ENCODE results near the gene FAM98C.

The FAM98C gene

GRCh38 chr19:38376576-38376975, 26.3 kb upstream of the FAM98C start:
- H3K9ac ChIP-seq (ENCODE audit: low read length in 5 of 5), result peak overlapping the region in 3 of 5 donors; percentile 20 to 99 (median 99)
- H3K4me3 ChIP-seq (ENCODE audit: low read depth in 1 of 5, low read length in 5 of 5), result peak overlapping the region in 4 of 5 donors; percentile 93 to 98 (median 94)
- peaks cover 0 to 3% (median 0%) of the 10 kb centered on the region in 5 donors for H3K27me3 ChIP-seq (ENCODE audit: control insufficient read depth in 5 of 5, insufficient read depth in 4 of 5, low read length in 5 of 5)

GRCh38 chr19:38377052-38377451, 25.8 kb upstream of the FAM98C start:
- Histone ChIP-seq H3K9ac (ENCODE audit: low read length in 5 of 5) (peak overlapping the region in 1 of 5 donors; percentile 99), H3K4me1 (ENCODE audit: control insufficient read depth in 5 of 5, insufficient read depth in 5 of 5, low read length in 5 of 5) (peaks cover 6 to 28% (median 27%) of the 10 kb centered on the region in 5 donors), H3K27ac (ENCODE audit: low read depth, low read length) (no peak overlapping the region), H3K9me3 (ENCODE audit: control insufficient read depth in 5 of 5, low read length in 5 of 5) (no peaks in the 10 kb centered on the region), H3K27me3 (ENCODE audit: control insufficient read depth in 5 of 5, insufficient read depth in 4 of 5, low read length in 5 of 5) (peaks cover 0 to 3% (median 0%) of the 10 kb centered on the region in 5 donors), H3K36me3 (ENCODE audit: control insufficient read depth in 5 of 5, insufficient read depth in 5 of 5, low read length in 5 of 5) (peaks cover 0 to 49% (median 42%) of the 10 kb centered on the region in 5 donors), H3K4me3 (ENCODE audit: low read depth in 1 of 5, low read length in 5 of 5) (peak overlapping the region in 2 of 5 donors; percentile 11 to 93)

More at GRCh38 chr19:38376576-38376975, 26.3 kb upstream of the FAM98C start:
- no peaks in the 10 kb centered on the region for H3K9me3 ChIP-seq (ENCODE audit: control insufficient read depth in 5 of 5, low read length in 5 of 5)
- peaks cover 6 to 28% (median 27%) of the 10 kb centered on the region in 5 donors for H3K4me1 ChIP-seq (ENCODE audit: control insufficient read depth in 5 of 5, insufficient read depth in 5 of 5, low read length in 5 of 5)
- H3K36me3 ChIP-seq (ENCODE audit: control insufficient read depth in 5 of 5, insufficient read depth in 5 of 5, low read length in 5 of 5), result peaks cover 0 to 44% (median 37%) of the 10 kb centered on the region in 5 donors
- H3K27ac ChIP-seq (ENCODE audit: low read depth, low read length), result peak overlapping the region; percentile 94

GRCh38 chr19:38378866-38379265, 24.0 kb upstream of the FAM98C start:
- H3K9me3 ChIP-seq (ENCODE audit: control insufficient read depth in 5 of 5, low read length in 5 of 5), result no peaks in the 10 kb centered on the region

GRCh38 chr19:38381138-38381537, 21.8 kb upstream of the FAM98C start:
- Histone ChIP-seq H3K27me3 (ENCODE audit: control insufficient read depth in 5 of 5, insufficient read depth in 4 of 5, low read length in 5 of 5) (peaks cover 0 to 7% (median 2%) of the 10 kb centered on the region in 5 donors), H3K4me1 (ENCODE audit: control insufficient read depth in 5 of 5, insufficient read depth in 5 of 5, low read length in 5 of 5) (peaks cover under 1 to 15% (median 14%) of the 10 kb centered on the region in 5 donors), H3K9ac (ENCODE audit: low read length in 5 of 5) (no peak overlapping the region), H3K9me3 (ENCODE audit: control insufficient read depth in 5 of 5, low read length in 5 of 5) (no peaks in the 10 kb centered on the region), H3K4me3 (ENCODE audit: low read depth in 1 of 5, low read length in 5 of 5) (no peak overlapping the region), H3K27ac (ENCODE audit: low read depth, low read length) (no peak overlapping the region), H3K36me3 (ENCODE audit: control insufficient read depth in 5 of 5, insufficient read depth in 5 of 5, low read length in 5 of 5) (peaks cover 0 to 80% (median 63%) of the 10 kb centered on the region in 5 donors)

More at GRCh38 chr19:38378866-38379265, 24.0 kb upstream of the FAM98C start:
- Histone ChIP-seq H3K27me3 (ENCODE audit: control insufficient read depth in 5 of 5, insufficient read depth in 4 of 5, low read length in 5 of 5) (peaks cover 0 to 3% (median 0%) of the 10 kb centered on the region in 5 donors), H3K9ac (ENCODE audit: low read length in 5 of 5) (no peak overlapping the region), H3K36me3 (ENCODE audit: control insufficient read depth in 5 of 5, insufficient read depth in 5 of 5, low read length in 5 of 5) (peaks cover 0 to 67% (median 58%) of the 10 kb centered on the region in 5 donors), H3K4me3 (ENCODE audit: low read depth in 1 of 5, low read length in 5 of 5) (no peak overlapping the region), H3K27ac (ENCODE audit: low read depth, low read length) (no peak overlapping the region), H3K4me1 (ENCODE audit: control insufficient read depth in 5 of 5, insufficient read depth in 5 of 5, low read length in 5 of 5) (peaks cover 6 to 27% (median 26%) of the 10 kb centered on the region in 5 donors)

GRCh38 chr19:38383184-38383583, 19.7 kb upstream of the FAM98C start:
- Histone ChIP-seq H3K9ac (ENCODE audit: low read length in 5 of 5) (no peak overlapping the region), H3K27me3 (ENCODE audit: control insufficient read depth in 5 of 5, insufficient read depth in 4 of 5, low read length in 5 of 5) (peaks cover 0 to 12% (median 2%) of the 10 kb centered on the region in 5 donors), H3K4me1 (ENCODE audit: control insufficient read depth in 5 of 5, insufficient read depth in 5 of 5, low read length in 5 of 5) (peaks cover 0 to 26% (median 25%) of the 10 kb centered on the region in 5 donors), H3K27ac (ENCODE audit: low read depth, low read length) (no peak overlapping the region), H3K9me3 (ENCODE audit: control insufficient read depth in 5 of 5, low read length in 5 of 5) (no peaks in the 10 kb centered on the region), H3K36me3 (ENCODE audit: control insufficient read depth in 5 of 5, insufficient read depth in 5 of 5, low read length in 5 of 5) (peaks cover 0 to 66% (median 53%) of the 10 kb centered on the region in 5 donors), H3K4me3 (ENCODE audit: low read depth in 1 of 5, low read length in 5 of 5) (no peak overlapping the region)

- Histone ChIP-seq H3K27me3 (ENCODE audit: control insufficient read depth in 5 of 5, insufficient read depth in 4 of 5, low read length in 5 of 5) (peaks cover 0 to 13% (median 2%) of the 10 kb centered on the region in 5 donors), H3K27ac (ENCODE audit: low read depth, low read length) (no peak overlapping the region), H3K4me1 (ENCODE audit: control insufficient read depth in 5 of 5, insufficient read depth in 5 of 5, low read length in 5 of 5) (peaks cover 0 to 30% (median 29%) of the 10 kb centered on the region in 5 donors), H3K9me3 (ENCODE audit: control insufficient read depth in 5 of 5, low read length in 5 of 5) (no peaks in the 10 kb centered on the region), H3K36me3 (ENCODE audit: control insufficient read depth in 5 of 5, insufficient read depth in 5 of 5, low read length in 5 of 5) (peaks cover 0 to 65% (median 53%) of the 10 kb centered on the region in 5 donors), H3K4me3 (ENCODE audit: low read depth in 1 of 5, low read length in 5 of 5) (no peak overlapping the region), H3K9ac (ENCODE audit: low read length in 5 of 5) (no peak overlapping the region)
Measured at GRCh38 chr19:38383743-38384142, 19.1 kb upstream of the FAM98C start.

- Histone ChIP-seq H3K9me3 (ENCODE audit: control insufficient read depth in 5 of 5, low read length in 5 of 5) (no peaks in the 10 kb centered on the region), H3K4me1 (ENCODE audit: control insufficient read depth in 5 of 5, insufficient read depth in 5 of 5, low read length in 5 of 5) (peaks cover 0 to 36% (median 35%) of the 10 kb centered on the region in 5 donors), H3K36me3 (ENCODE audit: control insufficient read depth in 5 of 5, insufficient read depth in 5 of 5, low read length in 5 of 5) (peaks cover 0 to 58% (median 47%) of the 10 kb centered on the region in 5 donors), H3K27ac (ENCODE audit: low read depth, low read length) (no peak overlapping the region), H3K4me3 (ENCODE audit: low read depth in 1 of 5, low read length in 5 of 5) (no peak overlapping the region), H3K27me3 (ENCODE audit: control insufficient read depth in 5 of 5, insufficient read depth in 4 of 5, low read length in 5 of 5) (peaks cover 0 to 13% (median 2%) of the 10 kb centered on the region in 5 donors), H3K9ac (ENCODE audit: low read length in 5 of 5) (no peak overlapping the region)
Measured at GRCh38 chr19:38384209-38385027, 18.5 kb upstream of the FAM98C start.

GRCh38 chr19:38385057-38385803, 17.7 kb upstream of the FAM98C start:
- Histone ChIP-seq H3K27ac (ENCODE audit: low read depth, low read length) (no peak overlapping the region), H3K9me3 (ENCODE audit: control insufficient read depth in 5 of 5, low read length in 5 of 5) (no peaks in the 10 kb centered on the region), H3K4me3 (ENCODE audit: low read depth in 1 of 5, low read length in 5 of 5) (no peak overlapping the region), H3K36me3 (ENCODE audit: control insufficient read depth in 5 of 5, insufficient read depth in 5 of 5, low read length in 5 of 5) (peaks cover 0 to 50% (median 41%) of the 10 kb centered on the region in 5 donors), H3K4me1 (ENCODE audit: control insufficient read depth in 5 of 5, insufficient read depth in 5 of 5, low read length in 5 of 5) (peaks cover 0 to 36% (median 35%) of the 10 kb centered on the region in 5 donors), H3K27me3 (ENCODE audit: control insufficient read depth in 5 of 5, insufficient read depth in 4 of 5, low read length in 5 of 5) (peaks cover 0 to 15% (median 3%) of the 10 kb centered on the region in 5 donors), H3K9ac (ENCODE audit: low read length in 5 of 5) (no peak overlapping the region)

- Histone ChIP-seq H3K27ac (ENCODE audit: low read depth, low read length) (no peak overlapping the region), H3K4me3 (ENCODE audit: low read depth in 1 of 5, low read length in 5 of 5) (no peak overlapping the region), H3K9ac (ENCODE audit: low read length in 5 of 5) (no peak overlapping the region), H3K4me1 (ENCODE audit: control insufficient read depth in 5 of 5, insufficient read depth in 5 of 5, low read length in 5 of 5) (peaks cover 0 to 36% (median 35%) of the 10 kb centered on the region in 5 donors), H3K27me3 (ENCODE audit: control insufficient read depth in 5 of 5, insufficient read depth in 4 of 5, low read length in 5 of 5) (peaks cover 0 to 15% (median 3%) of the 10 kb centered on the region in 5 donors), H3K36me3 (ENCODE audit: control insufficient read depth in 5 of 5, insufficient read depth in 5 of 5, low read length in 5 of 5) (peaks cover 0 to 44% (median 35%) of the 10 kb centered on the region in 5 donors), H3K9me3 (ENCODE audit: control insufficient read depth in 5 of 5, low read length in 5 of 5) (no peaks in the 10 kb centered on the region)
Measured at GRCh38 chr19:38385804-38386257, 17.1 kb upstream of the FAM98C start.

Data from subcutaneous abdominal adipose tissue (tissue), 5 donors.